Activated CD4-positive, CD25-positive, alpha-beta regulatory T cell treated with anti-CD3 and anti-CD28 coated beads, Interleukin-2, amount 50 U/mL, for 16 hours (primary cell): ENCODE data around the gene SMKR1.
"Not testable (repeated sequence)": the region's sequence is repeated elsewhere in the genome, so short reads cannot be mapped to it uniquely, and the experiment has no call there.

Source experiments
- DNase-seq: peaks from one replicate; pipeline ENCODE4 v3.0.0-alpha.2; 2020; ENCODE audit warnings: low read depth, low spot score

Gene SMKR1

GRCh38 chr7:129501760-129502707, at the start of gene SMKR1:
Gene SMKR1, plus strand, starts transcription at chr7:129502531. Its CDS starts 294 bp downstream, at chr7:129502825.
- DNase-seq: peak; percentile 78

GRCh38 chr7:129452589-129453231, 49.6 kb upstream of the SMKR1 start:
- DNase-seq: no peak

GRCh38 chr7:129453510-129454248, 48.7 kb upstream of the SMKR1 start:
- no peak for DNase-seq

GRCh38 chr7:129454249-129454551, 48.1 kb upstream of the SMKR1 start:
- no peak for DNase-seq

- no peak for DNase-seq
Observed at GRCh38 chr7:129456421-129456820, 45.9 kb upstream of the SMKR1 start.

GRCh38 chr7:129457101-129457500, 45.2 kb upstream of the SMKR1 start:
- DNase-seq: no peak

- no peak for DNase-seq
Observed at GRCh38 chr7:129458171-129458570, 44.2 kb upstream of the SMKR1 start.

GRCh38 chr7:129461809-129462208, 40.5 kb upstream of the SMKR1 start:
- DNase-seq: no peak

GRCh38 chr7:129462420-129462819, 39.9 kb upstream of the SMKR1 start:
- DNase-seq: no peak

- no peak for DNase-seq
Observed at GRCh38 chr7:129464194-129464593, 38.1 kb upstream of the SMKR1 start.

- DNase-seq: no peak
Observed at GRCh38 chr7:129465080-129465479, 37.3 kb upstream of the SMKR1 start.

- DNase-seq: no peak
Observed at GRCh38 chr7:129466796-129467195, 35.5 kb upstream of the SMKR1 start.

- DNase-seq: no peak
Observed at GRCh38 chr7:129468087-129468486, 34.2 kb upstream of the SMKR1 start.

GRCh38 chr7:129468547-129468946, 33.8 kb upstream of the SMKR1 start:
- no peak for DNase-seq

- no peak for DNase-seq
Observed at GRCh38 chr7:129469930-129470329, 32.4 kb upstream of the SMKR1 start.

GRCh38 chr7:129470411-129470810, 31.9 kb upstream of the SMKR1 start:
- DNase-seq: no peak

- no peak for DNase-seq
Observed at GRCh38 chr7:129471402-129471827, 30.9 kb upstream of the SMKR1 start.

- DNase-seq: not testable (repeated sequence)
Observed at GRCh38 chr7:129475931-129476330, 26.4 kb upstream of the SMKR1 start.

GRCh38 chr7:129476398-129476797, 25.9 kb upstream of the SMKR1 start:
- DNase-seq: not testable (repeated sequence)

GRCh38 chr7:129479831-129480230, 22.5 kb upstream of the SMKR1 start:
- DNase-seq: no peak

- no peak for DNase-seq
Observed at GRCh38 chr7:129480674-129481363, 21.5 kb upstream of the SMKR1 start.

- not testable (repeated sequence) for DNase-seq
Observed at GRCh38 chr7:129481376-129481775, 21.0 kb upstream of the SMKR1 start.
